ENCODE data around the gene CEP162. TPM values are rescaled to one million over a fixed set of nuclear protein-coding genes. Genes with fewer than 3 reads are reported as not detected.

The CEP162 gene
- total RNA-seq, 1 experiment from 2014 or later: 7.3 TPM

GRCh38 chr6:84161190-84161589 lies 66.3 kb downstream of the CEP162 start:
- no peak overlapping the region for H3K27ac Mint-ChIP-seq (ENCODE audit: unreplicated experiment)
- no peak for DNase-seq
- Histone ChIP-seq H3K4me3 (ENCODE audit: low read depth, low read length) (no peak overlapping the region), H3K27me3 (replicated peaks; ENCODE audit: control insufficient read depth, insufficient read depth, low read length) (no peaks in the 10 kb centered on the region), H3K9me3 (no peaks in the 10 kb centered on the region), H3K4me1 (no peaks in the 10 kb centered on the region), H3K36me3 (ENCODE audit: control insufficient read depth, insufficient read depth, low read length) (0 out of 2 replicates have a peak, but pooled peaks cover 1% of the 10 kb centered on the region)
- BruUV-seq (replicated peaks): no TSS peak
- H3K27me3 Mint-ChIP-seq (ENCODE audit: insufficient read depth, unreplicated experiment): no peaks in the 10 kb centered on the region
- H3K36me3 Mint-ChIP-seq (ENCODE audit: insufficient read depth, unreplicated experiment): peaks cover 7% of the 10 kb centered on the region
- peaks cover 8% of the 10 kb centered on the region for H3K4me1 Mint-ChIP-seq (ENCODE audit: low read depth, unreplicated experiment)
- no peak overlapping the region for H3K4me3 Mint-ChIP-seq (ENCODE audit: unreplicated experiment)
- H3K9me3 Mint-ChIP-seq (ENCODE audit: unreplicated experiment): no peaks in the 10 kb centered on the region
- TF ChIP-seq CTCF (IDR thresholded peaks at IDR 0.05; ENCODE audit: insufficient read depth in 1 of 2, low read depth in 1 of 2, low read length in 1 of 2, severe bottlenecking in 1 of 2, unreplicated experiment in 1 of 2): no peak
- intact Hi-C loops (cut with micrococcal nuclease; ENCODE audit: unreplicated experiment): no loop called here
- ChIA-PET POLR2A (no interaction called here), CTCF (no interaction called here)

- Mint-ChIP-seq H3K4me3 (ENCODE audit: unreplicated experiment) (no peak overlapping the region), H3K27ac (ENCODE audit: unreplicated experiment) (no peak overlapping the region), H3K36me3 (ENCODE audit: insufficient read depth, unreplicated experiment) (peaks cover 13% of the 10 kb centered on the region), H3K9me3 (ENCODE audit: unreplicated experiment) (no peaks in the 10 kb centered on the region), H3K4me1 (ENCODE audit: low read depth, unreplicated experiment) (peaks cover 7% of the 10 kb centered on the region), H3K27me3 (ENCODE audit: insufficient read depth, unreplicated experiment) (no peaks in the 10 kb centered on the region)
- intact Hi-C loops (cut with micrococcal nuclease; ENCODE audit: unreplicated experiment): no loop called here
- no peak overlapping the region for H3K4me3 ChIP-seq (ENCODE audit: low read depth, low read length)
- no peak for DNase-seq
- H3K36me3 ChIP-seq (ENCODE audit: control insufficient read depth, insufficient read depth, low read length): no peaks in the 10 kb centered on the region
- BruUV-seq (replicated peaks): no TSS peak
- no peak for TF ChIP-seq CTCF (IDR thresholded peaks at IDR 0.05; ENCODE audit: insufficient read depth in 1 of 2, low read depth in 1 of 2, low read length in 1 of 2, severe bottlenecking in 1 of 2, unreplicated experiment in 1 of 2)
- ChIA-PET POLR2A (no interaction called here), CTCF (no interaction called here)
- H3K4me1 ChIP-seq: no peaks in the 10 kb centered on the region
- no peaks in the 10 kb centered on the region for H3K27me3 ChIP-seq (replicated peaks; ENCODE audit: control insufficient read depth, insufficient read depth, low read length)
- no peaks in the 10 kb centered on the region for H3K9me3 ChIP-seq
Observed at GRCh38 chr6:84156306-84156705, 71.1 kb downstream of the CEP162 start.

GRCh38 chr6:84151669-84152068 lies 75.8 kb downstream of the CEP162 start:
- CTCF ChIA-PET: no interaction called here
- Mint-ChIP-seq H3K36me3 (ENCODE audit: insufficient read depth, unreplicated experiment) (peaks cover 6% of the 10 kb centered on the region), H3K27ac (ENCODE audit: unreplicated experiment) (no peak overlapping the region), H3K9me3 (ENCODE audit: unreplicated experiment) (no peaks in the 10 kb centered on the region), H3K27me3 (ENCODE audit: insufficient read depth, unreplicated experiment) (no peaks in the 10 kb centered on the region), H3K4me1 (ENCODE audit: low read depth, unreplicated experiment) (no peaks in the 10 kb centered on the region), H3K4me3 (ENCODE audit: unreplicated experiment) (no peak overlapping the region)
- no peak for TF ChIP-seq CTCF (IDR thresholded peaks at IDR 0.05; ENCODE audit: insufficient read depth in 1 of 2, low read depth in 1 of 2, low read length in 1 of 2, severe bottlenecking in 1 of 2, unreplicated experiment in 1 of 2)
- no peak overlapping the region for H3K4me3 ChIP-seq (ENCODE audit: low read depth, low read length)
- H3K36me3 ChIP-seq (ENCODE audit: control insufficient read depth, insufficient read depth, low read length): no peaks in the 10 kb centered on the region
- BruUV-seq (replicated peaks): no TSS peak
- no peaks in the 10 kb centered on the region for H3K9me3 ChIP-seq
- H3K27me3 ChIP-seq (replicated peaks; ENCODE audit: control insufficient read depth, insufficient read depth, low read length): no peaks in the 10 kb centered on the region
- intact Hi-C loops (cut with micrococcal nuclease; ENCODE audit: unreplicated experiment): no loop called here
- no peaks in the 10 kb centered on the region for H3K4me1 ChIP-seq
- POLR2A ChIA-PET: no interaction called here
- no peak for DNase-seq

All from Caco-2 (cell line).